K562 (cell line): ENCODE measurements around the gene EZH2. TPM values are rescaled to one million over a fixed set of nuclear protein-coding genes. Genes with fewer than 3 reads are reported as not detected.

Source experiments
- ASH1L ChIP-seq: fragments of 450-650 bp; IDR thresholded peaks from 2 replicates; pipeline ENCODE4 v1.6.1; 2018; ENCODE audit warnings: borderline replicate concordance, mild to moderate bottlenecking, low read depth; ENCODE audit not compliant: partially characterized antibody
- ATF3 ChIP-seq, 2 experiments: fragments of 450-650 bp in 1 of 2; sonication (generic) in 1 of 2; formaldehyde crosslinking in 1 of 2; IDR thresholded peaks in 1 of 2; conservative IDR thresholded peaks in 1 of 2; 2 replicates each; pipeline versions ENCODE4 v1.6.1 to v1.8.1; 2016 to 2023; ENCODE audit warnings: mild to moderate bottlenecking in 2 of 2, moderate library complexity in 2 of 2, inconsistent platforms in 1 of 2, missing genetic modification reagents in 1 of 2
- CBX5 ChIP-seq: IDR thresholded peaks from 2 replicates; pipeline ENCODE4 v1.6.1; 2014; ENCODE audit warnings: low read depth, borderline replicate concordance
- CBX8 ChIP-seq: fragments of 200-600 bp; sonication (generic); IDR thresholded peaks from 2 replicates; pipeline ENCODE4 v1.6.1; 2012; ENCODE audit warnings: borderline replicate concordance, mixed run types, low read depth, mild to moderate bottlenecking, moderate library complexity, mixed read lengths, low read length, control low read depth, inconsistent platforms; ENCODE audit not compliant: poor library complexity, severe bottlenecking; ENCODE audit errors: extremely low read depth
- CCAR2 ChIP-seq: fragments of 200-400 bp; formaldehyde crosslinking; IDR thresholded peaks from 2 replicates; pipeline ENCODE4 v1.6.1; 2017; ENCODE audit warnings: mild to moderate bottlenecking, low read depth, low read length
- E2F8 ChIP-seq: fragments of 450-650 bp; IDR thresholded peaks from 2 replicates; pipeline ENCODE4 v1.7.1; 2018; ENCODE audit warnings: mild to moderate bottlenecking, low read depth; ENCODE audit not compliant: partially characterized antibody
- FOXA3 ChIP-seq, 2 experiments: fragments of 450-650 bp in 1 of 2; sonication (generic) in 1 of 2; formaldehyde crosslinking; IDR thresholded peaks in 1 of 2; conservative IDR thresholded peaks in 1 of 2; 2 replicates each; pipeline versions ENCODE4 v1.4.0 to v1.8.0; 2020 to 2022; ENCODE audit warnings: mild to moderate bottlenecking in 2 of 2, missing genetic modification reagents in 1 of 2
- KDM2B ChIP-seq: fragments of 250-450 bp; sonication (Bioruptor Pico); IDR thresholded peaks from 2 replicates; pipeline ENCODE4 v1.8.0; 2021; ENCODE audit warnings: mild to moderate bottlenecking, moderate library complexity
- MLX ChIP-seq, 2 experiments: fragments of 450-650 bp in 1 of 2; sonication (generic) in 1 of 2; formaldehyde crosslinking; conservative IDR thresholded peaks; 2 replicates each; pipeline versions ENCODE4 v1.4.0 to v1.8.1; 2020 to 2022; ENCODE audit warnings: mild to moderate bottlenecking in 1 of 2, missing genetic modification reagents in 1 of 2
- NONO ChIP-seq, 2 experiments: fragments of 200-400 bp in 1 of 2; fragments of 450-650 bp in 1 of 2; formaldehyde crosslinking in 1 of 2; IDR thresholded peaks; 2 replicates each; pipeline ENCODE4 v1.6.1; 2017; ENCODE audit warnings: low read depth in 2 of 2, mild to moderate bottlenecking in 2 of 2, moderate library complexity in 2 of 2, low read length in 1 of 2
- PPARD ChIP-seq: fragments of 250-450 bp; sonication (Bioruptor Pico); IDR thresholded peaks from 2 replicates; pipeline ENCODE4 v1.8.0; 2022; ENCODE audit warnings: inconsistent platforms, mild to moderate bottlenecking, moderate library complexity
- SIRT6 ChIP-seq: IDR thresholded peaks from one replicate; pipeline ENCODE4 v1.6.1; 2012; ENCODE audit warnings: low read depth, mild to moderate bottlenecking, control low read depth, inconsistent platforms, low read length, moderate library complexity
- TEAD1 ChIP-seq, 2 experiments: fragments of 450-650 bp in 1 of 2; sonication (generic) in 1 of 2; formaldehyde crosslinking; IDR thresholded peaks; 2 replicates each; pipeline versions ENCODE4 v1.4.0 to v1.8.0; 2020 to 2022; ENCODE audit warnings: mild to moderate bottlenecking in 2 of 2, missing genetic modification reagents in 1 of 2
- ZBTB1 ChIP-seq: sonication (generic); formaldehyde crosslinking; IDR thresholded peaks from 2 replicates; pipeline ENCODE4 v1.8.1; 2023; ENCODE audit warnings: missing genetic modification reagents, low read depth, mild to moderate bottlenecking, borderline replicate concordance
- ZFPM2 ChIP-seq: fragments of 250-450 bp; sonication (Bioruptor Pico); IDR thresholded peaks from 2 replicates; pipeline ENCODE4 v1.5.1; 2022; ENCODE audit warnings: mild to moderate bottlenecking
- ZKSCAN8 ChIP-seq: fragments of 200-800 bp; sonication (Bioruptor generic); IDR thresholded peaks from 2 replicates; pipeline ENCODE4 v1.6.1; 2016; ENCODE audit warnings: missing genetic modification characterization, missing compliant biosample characterization
- ZNF121 ChIP-seq: sonication (generic); formaldehyde crosslinking; conservative IDR thresholded peaks from 2 replicates; pipeline ENCODE4 v1.8.0; 2022; ENCODE audit warnings: missing genetic modification reagents
- ZNF184 ChIP-seq: sonication (generic); formaldehyde crosslinking; IDR thresholded peaks from 2 replicates; pipeline ENCODE4 v1.5.0; 2020; ENCODE audit warnings: missing genetic modification reagents
- ZNF668 ChIP-seq: fragments of 250-450 bp; sonication (Bioruptor Pico); IDR thresholded peaks from 2 replicates; pipeline ENCODE4 v1.8.0; 2022; ENCODE audit warnings: mild to moderate bottlenecking, inconsistent platforms
- ZNF707 ChIP-seq: fragments of 250-450 bp; sonication (Bioruptor Pico); conservative IDR thresholded peaks from 2 replicates; pipeline ENCODE4 v1.8.0; 2022; ENCODE audit warnings: inconsistent platforms, mild to moderate bottlenecking, moderate library complexity
- ZNF780A ChIP-seq: fragments of 250-450 bp; sonication (Bioruptor Pico); IDR thresholded peaks from 2 replicates; pipeline ENCODE4 v1.5.0; 2021; ENCODE audit warnings: mild to moderate bottlenecking
- polyA plus RNA-seq, 8 experiments: library from polyadenylated mRNA; depleted of rRNA in 4 of 8; stranded (reverse) in 5 of 8; unstranded in 3 of 8; fragments of >200 nt; fragmentation: Nextera tagmentation in 2 of 8; fragmentation: Illumina TruSeq in 1 of 8; extraction: Ambion mirVana in 2 of 8; extraction: Trizol in 1 of 8; gene quantifications; 2 replicates each; pipeline versions ENCODE4 v1.2.1 to v1.2.3, GENCODE V29; 2011 to 2014; ENCODE audit warnings: inconsistent platforms in 1 of 8, missing spikeins in 1 of 8
- total RNA-seq, 7 experiments: library from RNA; depleted of rRNA in 6 of 7; stranded (reverse); fragments of >200 nt in 6 of 7; fragmentation: Illumina TruSeq in 2 of 7; extraction: Trizol in 2 of 7; gene quantifications; 2 replicates each; pipeline versions ENCODE4 v1.2.1 to v1.2.3, GENCODE V29; 2011 to 2021; ENCODE audit warnings: low replicate concordance in 1 of 7

The EZH2 gene
- total and polyA plus RNA-seq, 9 of the 15 experiments (the other 6 are each of a cell fraction or from before 2014, with no cell fraction given) = 48.7 to 175 (median 98.6) TPM

- TF ChIP-seq MLX (CRISPR knock-in tag; conservative IDR thresholded peaks at IDR 0.05) (no peak), CCAR2 (no peak), E2F8 (no peak), ZNF184 (CRISPR knock-in tag) (no peak), KDM2B (no peak), PPARD (CRISPR knock-in tag) (no peak), ZBTB1 (CRISPR knock-in tag) (no peak), ASH1L (no peak), FOXA3 (CRISPR knock-in tag; conservative IDR thresholded peaks at IDR 0.05 in 1 of 2, IDR thresholded peaks at IDR 0.05 in 1 of 2) (0 out of 4 replicates have a peak, but pooled peaks of 1 of the 2 experiments have one; percentile 41), ZKSCAN8 (CRISPR knock-in tag) (no peak), ZFPM2 (CRISPR knock-in tag) (no peak), CBX5 (no peak), ZNF780A (CRISPR knock-in tag) (no peak), ZNF121 (no peak), SIRT6 (no peak), ZNF707 (CRISPR knock-in tag) (no peak), ZNF668 (CRISPR knock-in tag) (no peak), NONO (IDR thresholded peaks at IDR 0.05; ENCODE audit: low read depth in 2 of 2, low read length in 1 of 2) (peak in 1 of 2 experiments; percentile 62; a peak in 1 of 4 replicates), CBX8 (no peak), TEAD1 (CRISPR knock-in tag; IDR thresholded peaks at IDR 0.05) (peak; percentile 84 to 95; a peak in 3 of 4 replicates), ATF3 (IDR thresholded peaks at IDR 0.05) (no peak), ATF3 (CRISPR knock-in tag; conservative IDR thresholded peaks at IDR 0.05) (peak; percentile 62; the same call in 1 of the 2 replicates)
Measured at GRCh38 chr7:148847815-148848734, 36.0 kb downstream of the EZH2 start (continued).
